HG03565 (cell line): ENCODE results near the gene ELOVL6.
A peak's percentile ranks its signal among the peaks of the same experiment; 100 is the strongest.

Experiments used
- ATAC-seq: cut with Tn5 transposase; IDR thresholded peaks from one replicate; pipeline ENCODE4 v1.9.1; 2021; ENCODE audit warnings: mild to moderate bottlenecking, moderate library complexity; ENCODE audit not compliant: unreplicated experiment

The ELOVL6 gene

DNA sequence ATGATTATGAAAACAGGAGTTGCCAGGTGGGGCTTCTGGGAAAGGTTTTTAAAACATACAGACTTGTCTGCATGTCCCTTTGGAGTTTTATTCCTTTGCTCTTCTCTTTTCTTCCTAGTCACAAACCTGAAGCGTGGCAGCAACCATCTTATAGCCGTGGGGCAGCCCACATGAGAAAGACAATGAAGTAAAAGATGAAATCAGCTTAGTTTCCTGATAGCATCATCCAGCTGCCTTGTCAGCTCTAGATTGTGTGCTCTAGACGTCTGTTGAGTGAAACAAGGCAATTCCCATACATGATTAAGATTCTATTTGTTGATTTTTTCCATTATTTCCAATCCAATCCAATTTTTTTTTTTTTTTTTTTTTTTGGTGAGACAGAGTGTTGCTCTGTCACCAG is 68.9 kb downstream of the ELOVL6 start:
- no peak for ATAC-seq

DNA sequence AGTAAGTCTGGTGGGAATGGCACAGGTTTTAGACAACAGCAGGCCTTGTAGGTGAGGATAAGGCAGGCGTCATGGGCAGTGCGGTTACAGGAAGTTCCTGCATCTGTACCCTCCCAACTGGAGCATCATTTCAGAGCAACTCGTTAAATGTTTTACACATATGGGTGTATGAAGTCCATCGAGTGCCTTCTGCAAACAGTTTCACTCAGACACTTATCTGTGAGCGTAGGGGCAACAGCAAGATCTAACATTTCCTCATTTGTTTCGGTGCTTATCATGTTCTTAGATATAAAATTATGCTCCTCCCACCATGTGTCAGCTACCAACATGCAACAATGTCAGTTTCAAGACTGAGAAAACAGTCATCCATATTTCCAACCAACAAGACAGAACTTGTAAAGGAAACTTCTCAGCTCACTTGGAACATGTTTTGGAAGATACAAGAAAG is 69.9 kb downstream of the ELOVL6 start:
- ATAC-seq, result no peak

DNA sequence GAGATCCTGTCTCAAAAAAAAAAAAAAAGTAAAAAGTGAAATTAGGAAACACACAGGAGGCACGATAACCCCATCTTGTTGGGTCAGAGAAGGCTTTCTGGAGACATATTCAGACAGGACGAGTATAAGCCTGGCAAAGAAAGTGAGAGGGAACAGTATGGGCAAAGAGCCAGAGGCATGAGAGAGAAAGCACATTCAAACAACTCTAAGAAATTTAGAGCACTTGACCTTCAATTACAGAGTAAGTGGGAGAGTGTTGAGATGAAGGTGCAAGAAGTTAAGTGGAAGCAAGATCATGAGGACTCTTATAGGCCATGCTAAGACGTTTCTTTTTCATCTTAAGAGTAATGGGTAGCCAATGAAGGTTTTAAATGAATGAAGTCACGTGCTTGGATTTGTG is 70.4 kb downstream of the ELOVL6 start:
- no peak for ATAC-seq

DNA sequence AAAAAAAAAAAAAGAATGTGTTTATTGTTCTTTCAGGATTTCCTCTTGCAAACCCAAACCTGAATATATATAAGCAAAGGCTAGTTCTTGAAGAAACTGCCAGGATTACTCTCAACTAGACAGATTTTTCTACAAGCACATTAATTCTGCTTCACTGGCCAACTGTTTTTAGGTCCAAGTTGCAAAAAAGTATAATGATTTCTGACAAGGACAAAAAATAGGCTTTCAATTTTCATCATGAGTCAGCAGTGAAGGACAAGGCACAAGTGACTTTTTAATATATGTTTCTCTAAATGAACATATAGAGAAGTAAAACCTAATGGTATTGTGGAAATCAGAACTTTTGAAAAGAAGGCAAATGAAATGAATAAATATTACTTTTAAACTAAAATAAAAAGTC is 73.7 kb downstream of the ELOVL6 start:
- no peak for ATAC-seq

DNA sequence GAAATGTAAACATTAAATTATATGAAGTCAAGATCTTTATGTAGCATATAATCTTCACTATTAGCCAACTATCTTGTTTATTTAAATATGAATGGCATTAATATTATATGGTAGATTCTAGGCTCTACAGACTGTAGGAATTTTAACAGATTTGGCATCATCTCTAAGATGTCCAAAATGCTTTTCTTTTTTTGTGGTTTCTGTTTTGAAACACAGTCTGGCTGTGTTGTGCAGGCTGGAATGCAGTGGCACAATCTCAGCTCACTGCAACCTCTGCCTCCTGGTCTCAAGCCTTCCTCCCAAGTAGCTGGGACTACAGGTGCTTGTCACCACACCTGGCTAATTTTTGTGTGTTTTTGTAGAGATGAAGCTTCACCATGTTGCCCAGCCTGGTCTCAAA is 76.2 kb downstream of the ELOVL6 start:
- no peak for ATAC-seq

DNA sequence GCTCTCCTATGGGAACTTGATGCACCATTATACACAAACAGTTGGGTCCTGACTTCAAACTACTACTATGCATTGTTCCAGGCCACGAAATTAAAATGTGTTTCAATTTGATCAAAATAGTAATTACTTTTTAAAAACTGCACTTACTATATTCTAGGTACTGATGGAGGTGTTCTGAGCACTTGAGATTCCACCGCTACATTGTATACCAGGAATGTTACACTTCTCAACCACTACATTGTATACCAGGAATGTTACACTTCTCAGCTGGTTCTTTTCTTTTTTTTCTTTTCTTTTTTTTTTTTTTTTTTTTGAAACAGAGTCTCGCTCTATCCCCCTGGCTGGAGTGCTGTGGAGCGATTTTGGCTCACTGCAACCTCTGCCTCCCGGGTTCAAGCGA is 77.9 kb downstream of the ELOVL6 start:
- no peak for ATAC-seq

DNA sequence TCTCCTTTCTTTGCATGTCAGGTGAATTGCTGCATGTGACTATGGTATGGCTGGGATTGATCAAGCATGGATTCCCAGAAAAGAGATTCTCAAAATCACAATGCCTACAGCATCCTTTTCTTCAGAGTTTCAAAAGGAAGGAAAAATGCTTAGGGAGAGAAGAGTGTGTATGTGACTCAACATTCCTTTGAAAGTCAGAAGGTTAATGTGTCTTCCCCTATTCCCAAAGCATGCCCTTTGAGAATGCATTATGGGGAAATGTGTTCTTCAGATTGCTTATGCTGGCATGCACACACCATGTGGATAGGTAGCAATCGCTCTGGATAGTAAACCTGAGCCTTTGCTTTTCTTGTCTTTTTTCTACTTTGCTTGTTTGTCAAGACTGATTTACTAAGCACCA is 78.5 kb downstream of the ELOVL6 start:
- ATAC-seq, result no peak

DNA sequence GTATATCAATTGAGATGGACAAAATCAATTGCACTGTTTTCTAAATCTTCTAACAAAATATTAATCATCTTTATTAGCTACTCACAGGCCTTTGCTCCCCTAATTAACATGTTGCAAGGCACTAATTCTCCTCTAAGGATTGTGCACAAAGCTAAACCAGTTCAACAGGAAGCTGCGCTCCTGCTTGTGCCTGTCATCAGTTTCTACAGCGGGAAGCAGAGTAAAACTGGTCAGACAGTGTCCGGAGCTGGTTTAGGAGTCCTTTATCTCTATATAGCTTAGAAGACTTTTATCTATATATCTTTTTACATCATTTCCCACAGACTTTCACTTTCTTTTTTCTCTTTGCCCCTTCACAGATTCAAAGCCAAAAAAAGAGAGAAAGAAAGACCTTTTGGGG is 79.1 kb downstream of the ELOVL6 start:
- peak; percentile 69 for ATAC-seq

DNA sequence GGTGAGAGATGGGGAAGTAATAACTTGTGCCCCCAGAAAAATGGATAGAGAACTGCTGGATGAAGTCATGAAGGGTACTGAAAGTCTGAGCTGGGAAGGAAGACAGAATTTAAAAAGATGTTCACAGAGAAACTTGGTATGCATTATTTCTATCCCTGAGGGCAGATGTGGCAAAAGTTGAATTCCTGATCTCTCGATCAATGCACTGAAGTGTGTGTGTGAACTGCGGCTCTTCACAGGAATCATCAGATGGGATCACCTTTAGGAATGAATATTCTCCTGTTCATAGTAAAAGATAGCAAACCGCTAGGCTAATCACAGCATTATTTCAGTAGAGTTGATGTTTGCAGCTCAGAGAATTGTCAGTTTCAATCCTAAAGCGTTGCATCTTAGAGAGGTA is 86.4 kb downstream of the ELOVL6 start:
- ATAC-seq, result no peak

DNA sequence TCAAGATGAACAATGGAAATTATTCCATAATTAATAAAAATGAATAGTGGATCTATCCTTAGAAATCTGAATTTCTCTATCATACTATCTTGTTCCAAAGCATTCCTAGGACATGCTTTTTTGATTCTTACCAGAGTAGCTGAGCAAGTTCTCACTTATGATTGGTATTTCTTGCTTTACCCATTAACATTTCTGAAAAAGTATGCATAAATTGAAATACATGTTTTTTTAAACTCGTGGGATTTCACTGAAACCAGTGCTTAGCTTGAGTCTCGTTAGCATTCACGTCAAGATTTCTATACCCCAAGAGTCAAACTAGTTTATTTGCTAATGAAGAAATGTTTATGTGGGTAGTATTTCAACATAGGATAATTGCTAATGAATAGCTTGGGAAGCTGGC is 89.0 kb downstream of the ELOVL6 start:
- no peak for ATAC-seq

DNA sequence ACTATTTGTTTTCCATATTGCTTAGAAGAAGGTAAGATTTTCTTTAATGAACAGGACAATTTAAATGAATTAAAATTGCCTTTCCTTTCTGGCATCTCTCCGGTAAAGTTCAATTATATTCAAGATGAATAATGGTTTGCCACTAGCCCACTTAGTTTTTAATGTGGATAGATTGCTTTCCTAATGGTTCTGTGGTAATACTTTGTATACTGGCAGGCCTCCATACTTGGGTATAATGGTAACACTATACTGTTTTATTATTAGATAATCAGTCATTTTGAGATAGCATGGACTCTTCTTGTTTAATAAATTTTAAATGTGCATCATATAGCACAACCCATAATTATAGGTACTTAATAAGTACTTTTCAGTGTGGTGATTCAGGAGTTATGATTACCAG is 89.5 kb downstream of the ELOVL6 start:
- no peak for ATAC-seq

DNA sequence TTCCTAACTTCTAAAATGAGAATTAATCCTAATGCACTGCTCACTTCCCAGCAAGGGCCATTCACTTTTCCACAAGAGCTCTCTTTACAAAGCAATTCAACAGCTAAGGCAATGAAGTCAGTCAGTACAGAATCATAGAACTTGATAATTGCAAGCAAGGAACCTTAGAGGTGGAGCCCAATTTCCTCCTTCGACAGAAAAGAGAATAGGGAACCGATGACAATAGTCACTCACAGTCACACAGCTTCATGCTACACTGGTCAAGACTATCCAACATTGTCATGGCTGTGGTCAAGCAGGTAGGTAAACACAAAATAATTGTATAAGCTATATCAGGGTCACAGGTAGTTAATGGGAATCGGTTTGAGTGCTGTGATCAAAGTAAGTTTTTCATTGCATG is 90.0 kb downstream of the ELOVL6 start:
- ATAC-seq, result peak; percentile 94

DNA sequence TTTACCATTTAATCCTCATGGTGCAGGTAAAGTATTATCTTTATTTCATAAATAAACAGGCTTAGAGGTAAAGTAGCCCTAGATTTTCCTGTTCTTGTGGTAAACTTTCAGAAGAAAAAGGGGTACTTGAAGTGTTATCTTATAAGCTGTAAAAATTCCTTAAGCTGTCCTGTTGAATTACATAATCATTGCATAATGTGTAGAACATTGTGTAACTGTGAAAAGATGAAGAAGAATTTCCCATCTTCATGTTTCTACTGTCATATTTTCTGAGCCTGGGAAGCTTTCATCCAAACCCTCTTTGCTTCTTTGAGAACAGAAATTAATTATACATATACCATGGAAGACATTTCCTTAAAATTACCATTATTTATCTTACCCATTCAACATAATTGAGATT is 90.5 kb downstream of the ELOVL6 start:
- no peak for ATAC-seq

DNA sequence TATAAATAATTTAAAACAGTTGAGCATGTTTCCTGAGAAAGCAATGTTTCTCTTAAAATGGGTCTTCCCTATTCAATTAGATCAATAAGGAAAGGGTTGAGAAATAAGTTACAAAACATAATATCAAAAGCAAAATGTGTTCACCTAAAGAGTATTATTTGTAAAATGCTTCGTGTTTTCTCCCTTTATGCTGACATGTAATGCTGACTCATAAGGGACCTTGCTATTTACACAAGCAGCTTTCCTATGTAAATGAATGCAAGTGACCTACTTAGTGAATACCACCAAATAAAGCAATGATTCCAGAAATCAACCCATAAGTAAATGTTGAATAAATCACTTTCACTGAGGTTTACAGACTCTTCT is 91.5 kb downstream of the ELOVL6 start:
- peak; percentile 70 for ATAC-seq

DNA sequence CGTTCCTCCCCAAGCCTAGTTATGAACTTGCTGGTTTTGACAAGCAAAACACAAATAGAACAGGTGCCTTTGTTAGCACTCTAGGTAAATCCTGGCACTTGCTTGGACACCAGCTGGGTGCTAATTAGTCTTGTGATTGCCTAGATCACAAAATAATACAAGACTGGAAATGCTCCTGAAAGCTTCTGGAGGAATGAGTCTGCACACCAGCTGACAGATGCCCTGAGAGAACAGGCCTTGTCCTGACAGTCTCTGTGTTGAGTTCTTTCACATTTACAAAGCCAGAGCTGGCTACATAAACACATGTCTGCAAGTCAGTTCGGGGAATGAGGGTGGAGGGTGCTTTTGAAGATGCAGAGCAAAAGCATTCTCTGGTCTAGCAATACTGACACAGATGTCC is 93.8 kb downstream of the ELOVL6 start:
- ATAC-seq, result no peak

DNA sequence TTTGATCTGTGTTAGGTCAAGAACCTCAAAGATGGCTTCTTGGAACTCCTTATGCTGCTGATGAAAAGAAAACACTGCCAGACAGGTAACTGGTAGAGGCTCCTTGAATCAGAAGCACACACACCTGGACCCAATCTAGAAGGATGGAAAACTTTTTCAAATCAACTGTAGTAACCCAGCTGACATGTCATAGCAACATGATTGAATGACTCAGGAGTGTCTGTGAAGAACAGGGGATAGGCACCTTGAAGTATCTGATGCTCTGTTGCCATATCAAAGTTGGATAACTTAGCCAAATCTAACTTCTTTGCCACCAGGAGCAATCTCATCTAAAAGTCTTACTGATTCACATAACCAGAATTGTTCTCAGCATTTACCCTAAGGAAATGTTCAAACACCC is 98.8 kb downstream of the ELOVL6 start:
- no peak for ATAC-seq

DNA sequence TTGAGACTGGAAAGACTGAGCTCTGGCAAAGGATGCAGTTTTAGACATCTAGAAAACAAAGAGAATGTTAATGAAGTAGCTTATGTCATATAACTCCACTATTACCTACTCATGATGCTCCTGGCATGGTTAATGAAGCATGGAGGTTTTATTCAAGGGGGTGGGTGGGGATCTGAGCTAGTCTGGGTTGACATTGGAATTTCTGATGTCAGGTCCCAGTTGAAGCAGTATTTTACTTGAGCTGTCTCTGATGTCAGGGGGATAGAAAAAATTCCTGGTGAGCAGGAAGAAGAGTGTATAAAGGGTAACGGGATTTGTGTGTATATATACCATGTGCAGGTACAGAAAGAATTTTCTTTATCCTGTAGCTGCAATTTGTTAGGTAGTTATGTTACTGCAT is 102.0 kb downstream of the ELOVL6 start:
- ATAC-seq, result no peak

DNA sequence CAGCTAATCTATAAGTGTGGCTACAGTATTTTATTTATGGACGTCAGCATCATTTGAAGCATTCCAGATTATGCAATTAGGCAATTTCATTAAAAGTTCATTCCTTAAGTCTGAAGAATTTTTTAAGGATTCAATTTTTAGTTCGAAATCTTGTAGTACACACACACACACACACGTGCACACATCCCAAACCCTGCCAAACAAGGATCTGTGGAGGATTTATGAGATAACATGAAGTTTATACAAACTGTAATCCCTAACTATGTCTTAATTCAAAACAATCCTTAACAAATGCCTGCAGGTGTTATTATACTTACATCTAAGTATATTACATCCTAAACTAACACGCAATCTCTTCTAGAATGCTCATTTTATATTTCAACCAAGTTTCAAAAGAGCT is 105.8 kb downstream of the ELOVL6 start:
- no peak for ATAC-seq

DNA sequence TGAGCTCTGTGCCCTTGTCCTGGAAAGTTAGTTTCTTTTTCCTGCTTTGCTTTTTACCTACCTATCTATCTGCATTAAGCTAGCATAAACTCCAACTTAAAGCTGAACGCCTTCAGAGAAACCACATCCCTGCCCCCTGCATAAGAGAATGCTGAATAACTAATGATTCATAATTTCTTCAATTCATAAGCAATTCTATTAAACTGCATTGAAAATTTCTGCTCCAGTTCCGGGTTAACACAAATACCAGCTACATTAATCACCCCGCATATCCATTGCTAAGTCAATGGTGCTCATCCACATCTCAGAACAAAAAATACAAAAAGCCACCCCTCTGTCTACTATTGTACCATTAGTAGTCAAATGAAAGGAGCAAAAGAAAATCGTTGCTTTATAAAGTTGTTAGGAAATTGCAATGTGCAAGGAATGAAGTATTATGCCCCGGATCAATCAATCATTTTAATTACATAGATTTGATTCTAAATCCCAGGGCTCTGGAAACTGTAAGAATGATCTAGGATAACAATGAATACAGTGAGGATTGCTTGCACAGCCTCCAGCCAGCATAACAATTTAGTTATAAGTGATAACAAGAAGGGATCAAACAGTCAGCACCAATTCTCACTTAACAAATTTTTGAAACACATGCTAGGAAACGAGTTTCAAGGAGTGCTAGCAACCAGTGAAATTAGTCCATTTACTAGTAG is 106.8 kb downstream of the ELOVL6 start:
- ATAC-seq, result no peak

DNA sequence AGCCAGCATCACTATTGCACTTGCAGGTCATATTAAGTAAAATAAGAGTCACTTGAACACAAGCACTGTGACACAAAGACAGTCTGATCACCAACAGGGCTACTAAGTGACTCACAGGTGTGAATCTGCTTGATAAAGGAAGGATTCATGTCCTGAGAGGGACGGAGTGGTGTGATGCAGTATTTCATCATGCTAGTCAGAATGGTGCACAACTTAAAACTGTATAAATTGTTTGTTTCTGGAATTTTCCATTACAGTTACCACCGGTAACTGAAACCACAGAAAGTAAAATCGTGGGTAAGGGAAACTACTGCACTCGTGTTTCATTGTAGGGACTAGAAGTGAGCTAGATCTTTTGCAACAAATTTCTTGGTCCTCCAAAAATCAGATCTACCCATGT is 109.7 kb downstream of the ELOVL6 start:
- ATAC-seq, result peak; percentile 61

DNA sequence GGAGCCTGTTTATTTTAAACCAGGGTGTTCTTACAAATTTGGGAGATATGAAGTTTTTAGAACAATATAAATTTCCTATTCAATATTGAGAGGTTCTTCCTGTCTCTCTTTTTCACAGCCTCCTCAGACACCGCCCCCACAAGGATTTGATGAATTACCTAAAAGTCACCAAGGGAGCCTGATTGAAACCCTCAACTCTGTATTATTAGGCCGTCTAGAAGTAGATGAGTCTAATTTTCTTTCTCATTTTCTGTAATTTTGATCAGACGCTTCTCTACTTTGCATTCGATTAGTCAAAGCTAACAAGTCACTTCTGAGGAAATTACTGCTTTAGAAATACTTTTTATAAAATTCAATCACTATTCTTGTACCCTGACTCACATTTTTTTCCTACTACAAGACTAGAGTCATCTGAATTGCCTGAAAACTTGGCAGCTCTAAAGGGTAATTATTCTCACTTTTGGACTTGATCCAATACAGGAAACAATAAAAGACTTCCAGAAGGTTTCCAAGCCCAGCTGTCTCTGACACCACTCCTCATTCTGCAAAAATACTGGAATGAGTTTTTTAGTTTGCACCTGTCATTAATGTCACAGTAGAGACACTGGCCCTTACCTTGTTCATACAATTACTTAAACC is 111.2 kb downstream of the ELOVL6 start:
- no peak for ATAC-seq

DNA sequence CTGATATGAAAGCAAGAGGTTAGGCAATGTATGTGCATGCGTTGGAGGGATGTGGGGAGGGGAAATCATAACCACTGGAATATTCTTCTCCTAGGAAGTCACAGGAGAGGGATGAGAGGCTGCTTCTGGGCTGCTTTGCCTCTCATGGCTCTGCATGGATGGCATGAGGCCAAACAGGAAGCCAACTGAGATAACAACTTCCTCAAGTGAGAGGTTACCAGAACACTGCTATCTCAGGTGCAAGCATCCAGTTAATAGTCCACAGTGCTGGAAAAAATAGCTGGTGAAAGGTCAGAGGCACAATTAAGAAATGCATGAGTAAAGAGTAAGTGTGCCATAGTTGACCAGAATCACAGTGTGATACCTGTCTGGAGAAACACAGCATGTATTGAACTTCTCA is 113.3 kb downstream of the ELOVL6 start:
- ATAC-seq, result no peak

DNA sequence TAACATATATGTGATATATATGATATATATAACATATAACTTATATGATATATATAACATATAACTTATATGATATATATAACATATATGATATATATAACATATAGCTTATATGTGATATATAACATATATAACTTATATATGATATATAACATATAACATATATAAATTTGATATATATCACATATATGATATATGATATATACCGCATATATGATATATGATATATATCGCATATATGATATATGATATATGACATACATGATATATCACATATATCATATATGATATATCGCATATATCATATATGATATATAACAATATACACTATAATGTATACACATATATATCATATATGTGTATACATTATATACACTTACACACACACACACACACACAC is 114.3 kb downstream of the ELOVL6 start:
- no peak for ATAC-seq
